Caki2 (cell line): Measurements from ENCODE around the gene FHL2. TPM values are rescaled to one million over a fixed set of nuclear protein-coding genes. Genes with fewer than 3 reads are reported as not detected.

Source experiments
- DNase-seq: peaks from one replicate; pipeline ENCODE4 v3.0.0-alpha.2; 2015; ENCODE audit warnings: low read depth
- in situ Hi-C: cut with HindIII; loops from 2 replicates; pipeline ENCODE4 v1.10.0; 2016; ENCODE audit warnings: low sequenced_read_pairs, low pct_unique_long_range_greater_than_20kb, mixed read lengths
- total RNA-seq: library from RNA; depleted of rRNA; stranded (reverse); fragments of >200 nt; shearing (Covaris generic); gene quantifications from 2 replicates; pipeline ENCODE4 v1.2.3, GENCODE V29; 2014; ENCODE audit warnings: low replicate concordance

The FHL2 gene
- total RNA-seq, 1 experiment from 2014 or later = 275 TPM

DNA sequence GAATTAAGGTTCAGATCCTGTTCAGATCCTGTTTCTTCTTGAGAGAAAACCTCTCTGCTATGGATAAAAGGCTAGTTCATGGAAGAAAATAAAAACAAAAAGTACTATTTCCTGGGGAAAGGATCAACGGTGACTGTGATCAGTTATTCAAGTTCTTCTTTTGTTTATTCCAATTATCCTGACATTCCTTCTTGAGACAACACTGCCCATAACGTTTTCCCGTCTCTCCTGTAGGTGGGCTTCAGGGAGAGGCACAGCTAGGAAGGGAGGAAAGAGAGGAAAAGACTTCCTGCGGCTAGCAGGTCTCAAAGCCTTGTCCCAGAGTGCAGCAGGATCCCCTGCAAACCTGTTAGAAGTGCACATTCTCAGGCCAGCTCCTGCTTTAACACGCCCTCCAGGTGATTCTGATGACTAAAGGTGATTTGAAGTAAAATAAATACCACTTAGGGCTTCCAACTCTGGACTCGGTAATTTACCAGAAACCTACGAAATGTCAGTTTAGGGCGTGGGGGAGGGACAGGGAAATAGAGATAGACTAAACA, 4.5 kb upstream of the FHL2 start:
- in situ Hi-C loops = no loop called here
- no peak for DNase-seq

- in situ Hi-C loops = no loop called here
- DNase-seq = no peak
Observed at GRCh38 chr2:105402809-105403208, 4.0 kb upstream of the FHL2 start.

GRCh38 chr2:105401867-105402266, 3.0 kb upstream of the FHL2 start:
- no peak for DNase-seq
- in situ Hi-C loops = no loop called here

- DNase-seq = no peak
- in situ Hi-C loops = no loop called here
Observed at GRCh38 chr2:105400138-105400540, 1.3 kb upstream of the FHL2 start.

GRCh38 chr2:105399207-105399861, 483 bp upstream of the FHL2 start:
- in situ Hi-C loops = no loop called here
- DNase-seq = no peak

DNA sequence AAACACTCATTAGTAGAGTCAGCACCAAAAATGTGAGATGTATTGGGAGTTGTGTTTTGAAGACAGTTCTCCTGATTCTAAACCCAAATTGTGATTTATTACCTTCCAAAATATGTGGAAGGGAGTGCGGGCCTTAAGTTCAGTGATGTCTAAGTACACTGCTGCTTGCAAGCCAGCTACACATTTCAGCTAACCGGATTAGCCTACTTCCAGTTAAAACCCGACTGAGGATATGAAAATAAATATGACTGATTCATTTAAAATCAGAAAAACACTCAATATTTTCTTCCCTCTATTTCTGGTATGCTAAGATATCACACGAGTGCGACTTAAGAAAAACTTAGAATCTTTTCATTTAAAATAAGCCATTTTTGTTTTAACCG, 907 bp downstream of the FHL2 start:
- in situ Hi-C loops = no loop called here
- DNase-seq = no peak

DNA sequence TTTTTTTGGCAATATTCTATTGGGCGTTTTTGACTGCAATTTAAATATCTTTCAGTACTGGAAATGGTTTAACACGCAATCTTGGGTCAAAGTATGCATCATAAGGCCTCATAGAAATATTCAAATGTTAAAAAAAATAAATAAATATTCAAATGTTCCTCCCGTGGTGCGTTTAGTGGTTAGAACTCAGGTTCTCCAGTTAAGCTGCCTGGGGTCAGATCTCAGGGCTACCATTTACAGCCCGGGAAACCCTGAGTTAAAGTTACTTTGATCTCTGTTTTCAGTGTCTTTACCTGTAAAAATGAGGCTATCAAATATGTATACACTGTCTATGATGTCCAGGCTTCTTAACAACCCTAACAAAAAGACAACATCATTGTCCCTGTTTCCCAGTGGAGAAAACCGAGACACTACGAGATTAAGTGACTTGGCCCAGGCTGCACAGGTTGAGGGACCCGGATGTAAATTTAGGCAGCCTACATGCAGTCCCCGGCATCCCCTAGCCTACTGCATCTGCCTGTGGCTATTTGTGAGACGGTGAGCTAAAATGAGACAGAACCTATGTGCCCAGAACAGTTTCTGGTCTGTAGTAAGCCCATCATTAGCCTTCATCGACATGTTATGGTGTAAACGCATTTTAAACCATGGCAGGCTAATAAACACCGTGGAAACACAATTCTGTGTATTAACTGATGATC, 1.7 kb downstream of the FHL2 start:
- no peak for DNase-seq
- in situ Hi-C loops = no loop called here

DNA sequence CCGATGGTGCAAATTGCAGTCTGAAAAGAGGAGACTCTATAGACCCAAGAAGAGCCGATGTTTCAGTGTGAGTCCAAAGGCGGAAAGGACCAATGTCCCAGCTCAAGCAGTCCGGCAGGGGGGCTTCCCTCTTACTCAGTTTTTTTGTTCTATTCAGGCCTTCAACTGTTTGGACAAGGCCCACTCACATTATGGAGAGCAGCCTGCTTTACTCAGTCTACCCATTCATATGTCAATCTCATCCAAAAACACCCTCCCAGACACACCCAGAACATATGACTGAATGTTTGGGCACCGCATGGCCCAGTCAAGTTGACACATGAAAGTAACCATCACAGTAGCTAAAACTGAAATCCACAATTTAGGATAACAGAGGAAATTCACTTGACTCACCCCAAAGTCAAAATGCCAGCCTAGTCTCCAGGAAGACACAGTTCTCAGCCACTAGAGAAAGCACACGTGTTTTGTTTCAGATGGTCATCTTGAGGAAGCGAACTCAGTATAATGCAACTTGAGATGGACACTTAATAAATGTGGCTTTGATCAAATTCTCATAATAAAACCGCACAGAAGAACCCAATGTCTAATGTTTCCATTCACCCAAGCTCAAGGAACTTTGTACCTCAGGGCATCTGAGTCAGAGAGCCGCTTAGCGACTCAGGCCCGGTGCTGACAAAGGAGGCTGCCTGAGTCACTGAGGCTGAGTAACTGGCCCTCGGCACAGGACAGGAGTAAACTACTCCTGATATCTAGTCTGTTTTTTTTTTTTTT, 2.4 kb downstream of the FHL2 start:
- DNase-seq = peak; percentile 92
- in situ Hi-C loops = no loop called here

- DNase-seq = no peak
- in situ Hi-C loops = no loop called here
Observed at GRCh38 chr2:105395691-105396090, 3.2 kb downstream of the FHL2 start.

GRCh38 chr2:105394951-105395611, 3.8 kb downstream of the FHL2 start:
- in situ Hi-C loops = no loop called here
- DNase-seq = no peak

- no peak for DNase-seq
- in situ Hi-C loops = no loop called here
Observed at GRCh38 chr2:105393373-105394055, 5.3 kb downstream of the FHL2 start.

- in situ Hi-C loops = no loop called here
- no peak for DNase-seq
Observed at GRCh38 chr2:105391763-105392662, 6.8 kb downstream of the FHL2 start.

- DNase-seq = peak; percentile 88
- in situ Hi-C loops = no loop called here
Observed at GRCh38 chr2:105391058-105391627, 7.7 kb downstream of the FHL2 start.

GRCh38 chr2:105390454-105390853, 8.4 kb downstream of the FHL2 start:
- in situ Hi-C loops = no loop called here
- DNase-seq = peak; percentile 49

DNA sequence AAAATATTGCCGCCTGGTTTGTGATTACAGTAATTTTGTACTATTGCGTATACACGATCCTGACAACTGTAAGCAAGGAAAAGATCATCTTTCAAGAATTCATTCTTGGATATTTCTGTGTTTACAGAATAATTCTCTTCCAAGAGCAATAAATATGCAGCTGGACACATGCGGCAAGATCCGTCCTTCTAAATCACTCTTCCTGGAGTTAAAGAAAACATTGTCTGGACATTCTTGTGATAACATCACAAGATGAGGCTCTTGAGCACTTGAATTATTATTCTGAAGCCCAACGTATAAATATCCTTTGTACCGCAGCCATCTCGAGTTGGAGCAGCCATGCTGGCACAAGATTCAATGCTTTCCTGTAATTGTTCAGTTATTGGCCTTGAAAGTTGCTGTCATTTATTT, 9.9 kb downstream of the FHL2 start:
- in situ Hi-C loops = no loop called here
- peak; percentile 88 for DNase-seq

GRCh38 chr2:105387225-105387624, 11.6 kb downstream of the FHL2 start:
- in situ Hi-C loops = no loop called here
- DNase-seq = no peak
